ENCODE measurements around the gene MAP1LC3B.
A peak's percentile ranks its signal among the peaks of the same experiment; 100 is the strongest.

The MAP1LC3B gene

GRCh38 chr16:87409781-87410180 lies 17.6 kb downstream of the MAP1LC3B start:
- DNase-seq (ENCODE audit: low read depth in 2 of 2) = no peak

GRCh38 chr16:87410530-87410929 lies 18.4 kb downstream of the MAP1LC3B start:
- no peak for DNase-seq (ENCODE audit: low read depth in 2 of 2)

GRCh38 chr16:87410968-87411367 lies 18.8 kb downstream of the MAP1LC3B start:
- no peak for DNase-seq (ENCODE audit: low read depth in 2 of 2)

DNA sequence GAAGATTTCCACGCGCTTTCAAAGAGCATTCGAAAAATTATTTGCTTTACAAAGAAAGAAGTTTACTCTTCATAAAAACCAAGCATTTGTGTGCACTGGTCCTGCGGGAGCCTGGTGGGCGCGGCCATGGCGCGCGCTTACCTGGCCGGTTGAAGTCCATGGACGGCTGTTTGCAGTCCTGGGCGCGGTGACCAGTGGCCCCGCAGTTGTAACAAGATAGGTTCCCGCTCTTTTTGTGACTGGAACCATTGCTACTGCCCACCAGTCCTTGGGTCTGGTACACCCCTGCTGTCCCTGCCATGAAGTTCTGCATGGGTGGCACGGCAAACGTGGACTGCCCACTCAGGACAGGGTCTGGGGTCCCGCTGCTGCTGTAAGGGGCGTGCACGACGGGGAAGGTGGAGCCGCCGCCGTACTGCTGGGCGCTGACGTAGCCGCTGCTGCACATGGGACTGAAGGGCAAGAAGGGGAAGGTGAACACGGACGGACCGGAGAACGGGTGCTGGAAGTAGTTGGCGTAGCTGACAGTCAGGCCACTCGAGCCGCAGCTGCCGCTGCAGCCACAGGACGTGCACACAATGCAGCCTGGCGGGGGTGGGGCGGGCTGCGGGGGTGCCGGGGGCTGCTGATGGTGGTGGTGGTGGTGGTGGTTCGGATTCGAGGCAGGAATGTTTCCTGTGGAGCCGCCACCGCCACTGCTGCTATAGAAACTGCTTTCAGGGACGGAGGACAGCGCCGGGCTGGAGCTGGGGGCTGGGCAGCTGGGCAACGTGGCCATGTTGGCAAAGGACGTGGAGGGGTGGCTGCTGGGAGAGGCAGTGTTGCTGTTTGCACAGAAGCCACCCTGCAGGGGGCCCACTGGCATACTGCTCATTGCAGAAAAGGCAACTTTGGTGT lies 19.5 kb downstream of the MAP1LC3B start:
- no peak for DNase-seq (ENCODE audit: low read depth in 2 of 2)

DNA sequence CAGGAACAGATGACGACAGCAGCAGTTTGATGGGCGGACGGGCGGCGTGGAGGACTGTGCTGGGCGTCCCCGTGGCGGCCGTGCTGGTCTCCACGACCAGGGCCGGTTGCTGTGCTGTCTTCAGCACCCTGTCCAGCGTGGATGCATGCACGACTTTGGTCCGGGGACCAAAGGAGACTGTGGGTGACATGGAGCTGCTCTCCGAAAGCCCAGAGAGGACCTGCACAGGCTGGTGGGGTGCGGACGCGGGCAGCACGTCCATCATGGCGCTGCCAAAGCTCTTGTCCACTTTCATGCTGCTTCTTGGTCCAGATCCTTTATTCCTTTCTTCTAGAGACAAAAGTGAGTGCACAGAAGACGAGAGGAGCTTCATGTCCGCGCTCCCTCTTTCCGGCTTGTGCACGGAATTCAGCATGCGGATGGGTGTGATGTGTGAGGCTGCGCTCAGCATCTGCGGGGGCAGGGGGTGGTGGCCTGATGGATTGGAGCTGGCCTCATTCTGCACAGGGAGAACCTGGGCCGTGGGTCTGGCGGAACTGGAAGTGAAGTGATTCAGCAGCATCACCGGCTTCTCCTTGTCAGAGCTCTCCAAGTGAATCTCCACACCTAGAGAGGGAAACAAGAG lies 20.3 kb downstream of the MAP1LC3B start:
- no peak for DNase-seq (ENCODE audit: low read depth in 2 of 2)

DNA sequence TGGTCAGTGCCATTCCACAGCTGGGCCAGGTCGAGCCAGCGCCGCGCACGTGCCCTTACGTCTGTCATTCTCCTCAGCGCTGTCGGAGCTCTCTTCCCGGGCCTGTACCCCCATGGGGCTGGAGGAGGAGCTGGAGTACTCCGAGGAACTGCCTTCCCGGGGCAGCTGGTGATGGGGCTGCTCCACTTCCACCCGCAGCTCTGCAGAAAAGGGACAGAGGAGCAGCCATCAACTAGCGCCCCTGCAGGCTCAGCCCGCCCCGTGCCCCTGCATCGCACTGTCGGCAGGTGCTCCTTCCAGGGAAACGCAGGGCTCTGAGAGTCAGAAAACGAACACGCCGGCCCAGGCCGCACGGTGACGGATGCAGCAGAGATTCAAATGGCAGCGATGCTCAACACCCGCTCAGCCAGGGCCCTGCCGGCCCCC lies 20.9 kb downstream of the MAP1LC3B start:
- no peak for DNase-seq (ENCODE audit: low read depth in 2 of 2)

DNA sequence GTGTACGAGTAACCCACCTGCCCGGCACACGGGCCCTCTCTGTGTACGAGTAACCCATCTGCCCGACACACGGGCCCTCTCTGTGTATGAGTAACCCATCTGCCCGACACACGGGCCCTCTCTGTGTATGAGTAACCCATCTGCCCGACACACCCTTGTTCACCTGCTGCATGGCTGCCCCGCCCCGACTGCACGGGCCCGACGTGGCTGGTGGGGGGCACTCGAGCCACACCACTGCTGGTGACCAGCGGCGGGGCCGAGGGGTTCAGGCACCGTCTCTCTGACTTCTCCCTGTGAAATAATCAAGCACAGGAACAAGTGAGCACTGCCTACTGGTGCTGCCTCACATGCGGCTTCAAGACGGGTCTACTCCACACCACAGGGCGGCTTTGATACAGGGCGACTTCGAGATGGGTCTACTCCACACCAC lies 22.1 kb downstream of the MAP1LC3B start:
- DNase-seq (ENCODE audit: low read depth in 2 of 2) = no peak

DNA sequence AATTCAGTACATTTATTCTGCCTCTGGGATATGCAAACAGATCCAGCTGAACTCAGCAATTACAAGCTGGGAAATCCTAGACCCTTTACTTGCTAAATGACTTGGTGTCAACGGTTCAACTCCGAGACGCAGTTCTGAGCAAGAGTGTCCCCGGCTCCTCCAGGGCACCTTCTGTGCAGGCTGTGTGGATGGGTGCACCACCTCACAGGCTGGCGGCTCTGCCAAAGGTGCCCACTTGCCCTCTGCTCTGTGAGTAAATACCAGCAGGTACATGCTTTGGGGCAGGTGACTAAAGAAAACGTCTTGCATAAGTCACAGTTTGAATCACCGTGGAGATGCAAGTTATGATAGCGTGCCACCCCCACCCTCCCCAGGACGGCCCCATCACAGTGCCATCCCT lies 23.3 kb downstream of the MAP1LC3B start:
- no peak for DNase-seq (ENCODE audit: low read depth in 2 of 2)

DNA sequence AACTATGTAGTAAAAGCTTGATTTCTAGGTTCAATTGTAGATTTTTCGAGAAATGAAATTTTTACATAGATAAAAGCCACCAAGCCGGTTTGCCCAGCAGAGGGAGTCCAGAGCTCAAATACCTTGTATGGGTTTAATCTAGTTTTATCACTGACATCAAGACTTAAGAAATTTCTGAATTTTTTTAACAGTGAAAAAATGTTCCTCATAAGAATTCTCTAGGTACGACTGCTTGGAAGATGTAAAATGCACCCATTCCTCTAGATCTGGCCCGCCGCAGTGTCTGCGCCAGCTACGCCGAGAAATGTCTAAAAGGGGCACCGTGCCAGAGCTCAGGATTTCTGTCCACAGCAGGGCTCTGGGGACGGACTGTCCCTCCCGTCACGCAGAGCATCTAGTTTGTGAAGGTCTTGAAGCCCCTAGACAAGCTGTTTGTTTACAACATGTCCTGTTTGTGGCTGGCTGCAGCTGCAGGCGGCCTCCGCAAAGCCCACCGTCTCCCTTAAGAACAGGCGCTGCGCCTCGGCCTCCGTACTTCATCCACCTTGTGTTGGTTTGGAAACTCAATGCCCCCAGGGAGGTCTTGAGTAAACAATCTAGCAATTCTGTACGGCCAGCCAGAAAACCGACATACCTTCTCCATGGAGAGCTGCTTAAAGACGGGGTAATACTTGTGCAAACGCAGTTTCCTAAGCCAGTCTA lies 24.8 kb downstream of the MAP1LC3B start:
- DNase-seq (ENCODE audit: low read depth in 2 of 2) = peak in 1 of 2 experiments; percentile 32

- DNase-seq (ENCODE audit: low read depth in 2 of 2) = no peak
Observed at GRCh38 chr16:87417528-87417910, 25.4 kb downstream of the MAP1LC3B start.

- DNase-seq (ENCODE audit: low read depth in 2 of 2) = no peak
Observed at GRCh38 chr16:87418216-87418615, 26.1 kb downstream of the MAP1LC3B start.

GRCh38 chr16:87418644-87419043 lies 26.5 kb downstream of the MAP1LC3B start:
- no peak for DNase-seq (ENCODE audit: low read depth in 2 of 2)

DNA sequence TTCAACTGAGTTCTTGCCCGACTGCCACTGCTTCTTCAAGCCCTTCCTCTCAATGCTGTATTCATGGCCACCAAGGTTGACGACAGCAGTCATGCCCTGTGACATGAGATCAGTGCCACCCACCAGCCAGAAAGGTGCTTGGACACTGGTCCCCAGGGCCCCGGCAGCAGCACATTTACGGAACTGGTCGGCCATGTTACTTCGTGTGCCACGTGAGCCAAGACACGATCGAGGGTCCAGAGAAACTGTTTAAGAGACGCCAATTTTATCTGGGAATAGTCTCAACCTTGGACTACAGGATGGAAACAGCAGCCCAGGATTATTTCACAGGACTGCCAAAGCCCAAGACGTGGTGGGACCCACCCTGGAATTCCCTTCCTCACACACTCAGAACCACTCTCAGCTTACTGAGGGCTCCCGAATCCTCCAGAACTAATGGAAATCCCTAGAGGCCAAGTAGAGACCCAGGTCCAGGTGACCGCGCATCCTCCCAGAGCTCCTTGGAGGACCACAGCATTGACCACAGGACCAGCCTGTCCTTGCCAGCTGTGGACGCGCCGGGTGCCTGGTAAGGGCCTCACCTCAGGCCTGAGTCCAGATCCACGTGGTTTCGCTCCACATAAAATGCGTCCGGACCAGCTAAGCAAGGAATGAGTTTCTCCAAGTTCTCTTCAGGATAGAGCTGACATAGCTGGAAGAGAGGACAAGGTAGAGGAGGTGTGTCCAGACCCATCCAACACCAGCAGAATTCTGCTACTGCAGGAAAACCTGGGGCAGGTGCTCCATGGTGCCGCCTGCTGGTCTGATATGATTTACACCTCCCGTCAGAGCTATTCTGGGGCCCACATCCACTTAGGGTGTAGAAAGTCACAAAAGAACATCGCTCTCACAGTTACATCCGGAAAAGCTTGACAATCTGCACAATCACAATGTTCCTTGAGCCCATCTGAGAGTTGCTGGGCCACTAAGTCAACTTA lies 28.2 kb downstream of the MAP1LC3B start:
- no peak for DNase-seq (ENCODE audit: low read depth in 2 of 2)

GRCh38 chr16:87421003-87421912 lies 29.1 kb downstream of the MAP1LC3B start:
- no peak for DNase-seq (ENCODE audit: low read depth in 2 of 2)

DNA sequence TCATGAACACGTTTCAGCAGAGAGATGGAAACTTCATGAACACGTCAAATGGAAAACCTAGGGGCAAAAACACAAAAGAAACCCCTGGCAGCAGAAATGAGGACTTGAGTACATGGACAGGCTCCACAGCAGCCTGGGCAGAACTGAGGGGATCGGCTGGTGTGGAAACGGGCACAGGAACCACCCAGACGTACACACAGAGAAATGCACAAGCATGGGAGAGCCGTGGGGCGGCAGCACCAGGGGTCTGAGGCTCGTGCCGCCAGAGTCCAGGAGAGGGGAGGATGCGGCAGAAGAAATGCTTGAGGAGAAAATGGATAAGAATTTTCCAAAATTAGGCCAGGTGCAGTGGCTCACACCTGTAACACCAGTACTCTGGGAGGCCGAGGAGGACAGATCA lies 30.0 kb downstream of the MAP1LC3B start:
- DNase-seq (ENCODE audit: low read depth in 2 of 2) = no peak

DNA sequence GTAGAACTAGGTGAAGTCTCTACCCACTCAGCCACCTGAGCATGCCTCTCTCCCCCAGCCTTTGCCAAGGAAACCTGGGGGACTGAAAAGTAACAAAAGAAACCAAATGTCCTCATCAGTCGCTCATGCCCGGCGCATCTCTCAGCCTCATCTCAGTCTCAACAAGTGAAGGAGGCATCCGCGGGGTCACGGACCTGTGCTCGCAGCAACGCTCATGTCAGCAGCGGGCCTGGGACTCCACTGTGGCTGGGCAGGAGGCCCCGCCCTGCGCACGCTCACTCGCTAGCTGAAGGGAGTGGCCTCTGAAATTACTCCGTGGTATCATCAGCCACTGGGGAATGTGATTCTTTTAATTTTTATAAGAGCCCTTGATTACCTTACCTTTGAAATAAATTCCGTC lies 31.3 kb downstream of the MAP1LC3B start:
- no peak for DNase-seq (ENCODE audit: low read depth in 2 of 2)

- DNase-seq (ENCODE audit: low read depth in 2 of 2) = no peak
Observed at GRCh38 chr16:87424266-87424665, 32.1 kb downstream of the MAP1LC3B start.

- no peak for DNase-seq (ENCODE audit: low read depth in 2 of 2)
Observed at GRCh38 chr16:87425941-87426340, 33.8 kb downstream of the MAP1LC3B start.

- no peak for DNase-seq (ENCODE audit: low read depth in 2 of 2)
Observed at GRCh38 chr16:87426423-87427215, 34.5 kb downstream of the MAP1LC3B start.

All from fibroblast of skin of left quadriceps (primary cell).